Uterus (tissue), 2 donors: Measurements from ENCODE around the gene FEM1C.

ENCODE experiments used
- CTCF ChIP-seq, 4 experiments: fragments of 200-600 bp in 2 of 4; fragments of 450-650 bp in 2 of 4; sonication (generic) in 2 of 4; IDR thresholded peaks; one replicate each; pipeline ENCODE4 v1.5.1; 2016 to 2019; ENCODE audit warnings: antibody characterized with exemption in 4 of 4, mild to moderate bottlenecking in 2 of 4, moderate library complexity in 1 of 4
- POLR2A ChIP-seq, 2 donors: fragments of 450-650 bp; IDR thresholded peaks; one replicate each; pipeline ENCODE4 v1.6.1; 2016; ENCODE audit warnings: antibody characterized with exemption in 2 of 2, mild to moderate bottlenecking in 1 of 2, moderate library complexity in 1 of 2

- TF ChIP-seq POLR2A (IDR thresholded peaks at IDR 0.05) (no peak), CTCF (IDR thresholded peaks at IDR 0.05) (no peak)
These were observed 34.6 kb upstream of the FEM1C start for GRCh38 chr5:115579216-115579615.
